Neural progenitor cell (in vitro differentiated cells): ENCODE results near the gene CSAD. TPM values are rescaled to one million over a fixed set of nuclear protein-coding genes. Genes with fewer than 3 reads are reported as not detected.
"Not testable (repeated sequence)": the region's sequence is repeated elsewhere in the genome, so short reads cannot be mapped to it uniquely, and the experiment has no call there.

ENCODE experiments used
- DNase-seq: peaks from one replicate; pipeline ENCODE4 v3.0.0-alpha.2; 2016; ENCODE audit warnings: low spot score
- H2AFZ ChIP-seq: fragments of 200-600 bp; sonication (generic); replicated peaks from 2 replicates; pipeline ENCODE4 v1.6.1; 2016; ENCODE audit warnings: antibody characterized with exemption
- H3F3A ChIP-seq: fragments of 200-600 bp; sonication (generic); 2 replicates; pipeline ENCODE4 v1.6.1; 2016; ENCODE audit warnings: antibody characterized with exemption, low read depth
- H3K27ac ChIP-seq: fragments of 200-600 bp; sonication (generic); 2 replicates; pipeline ENCODE4 v1.5.1; 2016; ENCODE audit warnings: mild to moderate bottlenecking
- H3K27me3 ChIP-seq: fragments of 200-600 bp; sonication (generic); 2 replicates; pipeline ENCODE4 v1.6.1; 2016; ENCODE audit warnings: mild to moderate bottlenecking, moderate library complexity
- H3K36me3 ChIP-seq: fragments of 200-600 bp; sonication (generic); 2 replicates; pipeline ENCODE4 v1.5.1; 2016
- H3K4me1 ChIP-seq: fragments of 200-600 bp; sonication (generic); 2 replicates; pipeline ENCODE4 v1.6.1; 2016; ENCODE audit warnings: mixed run types
- H3K4me2 ChIP-seq: fragments of 200-600 bp; sonication (generic); 2 replicates; pipeline ENCODE4 v1.6.1; 2016
- H3K4me3 ChIP-seq: fragments of 200-600 bp; sonication (generic); 2 replicates; pipeline ENCODE4 v1.5.1; 2016
- H3K79me2 ChIP-seq: fragments of 200-600 bp; sonication (generic); 2 replicates; pipeline ENCODE4 v1.6.1; 2016; ENCODE audit warnings: low read depth
- H3K9ac ChIP-seq: fragments of 200-600 bp; sonication (generic); 2 replicates; pipeline ENCODE4 v1.6.1; 2016
- H3K9me3 ChIP-seq: fragments of 200-600 bp; sonication (generic); 2 replicates; pipeline ENCODE4 v1.5.1; 2016; ENCODE audit warnings: low read depth
- H4K20me1 ChIP-seq: fragments of 200-600 bp; sonication (generic); 2 replicates; pipeline ENCODE4 v1.6.1; 2016; ENCODE audit warnings: low read depth
- H3K27ac Mint-ChIP-seq: 3 replicates; pipeline ENCODE4 v1.8.0; 2021; ENCODE audit warnings: mixed read lengths
- H3K27me3 Mint-ChIP-seq: 2 replicates; pipeline ENCODE4 v1.8.0; 2022; ENCODE audit warnings: low read depth, mild to moderate bottlenecking, inconsistent platforms, moderate library complexity, mixed read lengths; ENCODE audit not compliant: insufficient read depth
- H3K36me3 Mint-ChIP-seq: 3 replicates; pipeline ENCODE4 v1.8.0; 2021; ENCODE audit warnings: mixed read lengths
- H3K4me1 Mint-ChIP-seq: 3 replicates; pipeline ENCODE4 v1.8.0; 2021; ENCODE audit warnings: mixed read lengths
- H3K4me3 Mint-ChIP-seq: 3 replicates; pipeline ENCODE4 v1.8.0; 2021; ENCODE audit warnings: mild to moderate bottlenecking, moderate library complexity, mixed read lengths
- H3K9me3 Mint-ChIP-seq: 3 replicates; pipeline ENCODE4 v1.8.0; 2020; ENCODE audit warnings: mixed read lengths
- EZH2 ChIP-seq: fragments of 200-600 bp; sonication (generic); IDR thresholded peaks from 2 replicates; pipeline ENCODE4 v1.6.1; 2017; ENCODE audit warnings: antibody characterized with exemption, mild to moderate bottlenecking, moderate library complexity
- EZH2phosphoT487 ChIP-seq: fragments of 200-600 bp; sonication (generic); IDR thresholded peaks from 2 replicates; pipeline ENCODE4 v1.6.1; 2017; ENCODE audit warnings: antibody characterized with exemption
- total RNA-seq: library from RNA; depleted of rRNA; stranded (reverse); fragments of >200 nt; gene quantifications from 2 replicates; pipeline ENCODE4 v1.2.3, GENCODE V29; 2015; ENCODE audit warnings: low replicate concordance
- TF ChIP-seq, protein P1 (sequence below): fragments of 200-600 bp; sonication (generic); IDR thresholded peaks from 2 replicates; pipeline ENCODE4 v1.5.1; 2017; ENCODE audit warnings: antibody characterized with exemption, mild to moderate bottlenecking

Gene CSAD
- total RNA-seq, 1 donor from 2014 or later, result 26.9 TPM

DNA sequence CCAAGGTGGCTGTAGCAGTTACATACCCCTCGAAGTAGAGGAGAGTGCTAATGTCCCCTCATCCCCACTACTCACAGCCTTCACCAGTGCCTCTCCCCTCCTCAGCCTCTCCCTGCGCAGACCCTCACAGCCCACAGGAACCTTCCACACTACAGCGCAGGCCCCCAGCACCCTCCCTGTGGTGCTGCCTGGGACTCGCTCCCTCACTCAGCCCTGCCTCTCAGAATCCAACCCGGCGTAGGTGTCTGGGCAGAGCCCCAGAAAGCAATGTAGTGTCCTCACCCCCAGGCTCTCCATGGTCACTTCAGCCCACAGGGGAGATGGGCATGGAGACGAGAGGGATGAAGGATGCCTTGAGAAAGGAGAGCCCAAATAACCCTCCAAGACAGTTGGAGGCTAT is 11.1 kb downstream of the CSAD start:
- H3K4me3 Mint-ChIP-seq, result no peak overlapping the region
- H3K4me2 ChIP-seq, result no peak overlapping the region
- H3K79me2 ChIP-seq, result no peaks in the 10 kb centered on the region
- H3K27ac ChIP-seq, result no peak overlapping the region
- H4K20me1 ChIP-seq, result peaks cover 3% of the 10 kb centered on the region
- no peak overlapping the region for H2AFZ ChIP-seq
- H3K27ac Mint-ChIP-seq, result no peak overlapping the region
- peaks cover 6% of the 10 kb centered on the region for H3K27me3 Mint-ChIP-seq
- H3F3A ChIP-seq, result peaks cover 4% of the 10 kb centered on the region
- DNase-seq, result no peak
- H3K36me3 ChIP-seq, result no peaks in the 10 kb centered on the region
- peaks cover under 1% of the 10 kb centered on the region for H3K4me1 ChIP-seq
- peaks cover 23% of the 10 kb centered on the region for H3K27me3 ChIP-seq
- H3K36me3 Mint-ChIP-seq, result peaks cover 3% of the 10 kb centered on the region
- no peak overlapping the region for H3K9ac ChIP-seq
- H3K9me3 Mint-ChIP-seq, result no peaks in the 10 kb centered on the region
- peaks cover under 1% of the 10 kb centered on the region for H3K4me1 Mint-ChIP-seq
- TF ChIP-seq, protein P1, sequence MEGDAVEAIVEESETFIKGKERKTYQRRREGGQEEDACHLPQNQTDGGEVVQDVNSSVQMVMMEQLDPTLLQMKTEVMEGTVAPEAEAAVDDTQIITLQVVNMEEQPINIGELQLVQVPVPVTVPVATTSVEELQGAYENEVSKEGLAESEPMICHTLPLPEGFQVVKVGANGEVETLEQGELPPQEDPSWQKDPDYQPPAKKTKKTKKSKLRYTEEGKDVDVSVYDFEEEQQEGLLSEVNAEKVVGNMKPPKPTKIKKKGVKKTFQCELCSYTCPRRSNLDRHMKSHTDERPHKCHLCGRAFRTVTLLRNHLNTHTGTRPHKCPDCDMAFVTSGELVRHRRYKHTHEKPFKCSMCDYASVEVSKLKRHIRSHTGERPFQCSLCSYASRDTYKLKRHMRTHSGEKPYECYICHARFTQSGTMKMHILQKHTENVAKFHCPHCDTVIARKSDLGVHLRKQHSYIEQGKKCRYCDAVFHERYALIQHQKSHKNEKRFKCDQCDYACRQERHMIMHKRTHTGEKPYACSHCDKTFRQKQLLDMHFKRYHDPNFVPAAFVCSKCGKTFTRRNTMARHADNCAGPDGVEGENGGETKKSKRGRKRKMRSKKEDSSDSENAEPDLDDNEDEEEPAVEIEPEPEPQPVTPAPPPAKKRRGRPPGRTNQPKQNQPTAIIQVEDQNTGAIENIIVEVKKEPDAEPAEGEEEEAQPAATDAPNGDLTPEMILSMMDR, result no peak
- TF ChIP-seq EZH2phosphoT487, result no peak
- TF ChIP-seq EZH2, result no peak
- no peaks in the 10 kb centered on the region for H3K9me3 ChIP-seq
- H3K4me3 ChIP-seq, result no peak overlapping the region

DNA sequence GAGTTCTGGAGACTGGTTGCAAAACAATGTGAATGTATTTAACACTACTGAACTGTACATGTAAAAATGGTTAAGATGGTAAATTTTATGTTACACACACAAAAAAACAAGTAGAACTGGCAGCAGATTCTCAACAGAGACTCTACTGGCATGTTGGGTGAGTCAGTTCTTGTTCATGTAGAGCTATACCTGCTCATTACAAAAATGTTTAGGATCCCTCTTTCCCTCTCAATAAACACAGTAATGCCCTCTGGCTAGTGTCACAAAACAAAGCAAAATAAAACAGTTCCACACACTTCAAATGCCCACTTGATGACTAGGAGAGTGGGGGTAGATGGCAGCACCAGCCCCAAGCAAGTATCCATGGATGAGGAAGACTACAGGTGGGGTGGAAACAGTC is 13.9 kb downstream of the CSAD start:
- Histone ChIP-seq H3K36me3 (no peaks in the 10 kb centered on the region), H3K27me3 (no peaks in the 10 kb centered on the region), H3K4me3 (no peak overlapping the region), H3F3A (no peaks in the 10 kb centered on the region), H3K4me2 (no peak overlapping the region), H3K9ac (no peak overlapping the region), H3K79me2 (no peaks in the 10 kb centered on the region), H3K4me1 (no peaks in the 10 kb centered on the region), H3K27ac (no peak overlapping the region), H4K20me1 (no peaks in the 10 kb centered on the region), H3K9me3 (no peaks in the 10 kb centered on the region), H2AFZ (no peak overlapping the region)
- no peak overlapping the region for H3K27ac Mint-ChIP-seq
- no peak for DNase-seq
- H3K27me3 Mint-ChIP-seq, result no peaks in the 10 kb centered on the region
- H3K4me3 Mint-ChIP-seq, result no peak overlapping the region
- no peaks in the 10 kb centered on the region for H3K4me1 Mint-ChIP-seq
- no peaks in the 10 kb centered on the region for H3K9me3 Mint-ChIP-seq
- H3K36me3 Mint-ChIP-seq, result peaks cover 3% of the 10 kb centered on the region
- TF ChIP-seq, protein P1, result no peak
- TF ChIP-seq EZH2phosphoT487, result no peak
- TF ChIP-seq EZH2, result no peak

DNA sequence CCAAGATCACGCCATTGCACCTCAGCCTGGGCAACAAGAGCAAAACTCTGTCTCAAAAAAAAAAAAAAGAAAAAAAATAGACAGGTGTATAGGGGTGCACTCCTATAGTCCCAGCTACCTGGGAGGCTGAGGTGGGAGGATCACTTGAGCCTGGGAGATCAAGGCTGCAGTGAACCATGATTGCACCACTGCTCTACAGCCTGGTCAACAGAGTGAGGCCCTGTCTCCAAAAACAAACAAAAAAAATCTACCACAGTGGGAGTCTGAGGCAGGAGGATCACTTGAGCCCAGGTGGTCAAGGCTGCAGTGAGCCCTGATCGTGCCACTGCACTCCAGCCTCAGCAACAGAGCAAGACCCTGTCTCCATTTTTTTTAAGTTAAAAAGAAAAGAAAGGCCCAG is 17.7 kb downstream of the CSAD start:
- not testable (repeated sequence) for H3F3A ChIP-seq, H4K20me1 ChIP-seq, H3K9me3 Mint-ChIP-seq, H3K27ac ChIP-seq, H3K36me3 ChIP-seq, H3K27me3 Mint-ChIP-seq, H3K4me3 ChIP-seq, H2AFZ ChIP-seq, H3K4me3 Mint-ChIP-seq, H3K79me2 ChIP-seq, DNase-seq, H3K9ac ChIP-seq, H3K4me2 ChIP-seq, H3K4me1 ChIP-seq, H3K27ac Mint-ChIP-seq, H3K4me1 Mint-ChIP-seq, H3K9me3 ChIP-seq, H3K36me3 Mint-ChIP-seq, H3K27me3 ChIP-seq

DNA sequence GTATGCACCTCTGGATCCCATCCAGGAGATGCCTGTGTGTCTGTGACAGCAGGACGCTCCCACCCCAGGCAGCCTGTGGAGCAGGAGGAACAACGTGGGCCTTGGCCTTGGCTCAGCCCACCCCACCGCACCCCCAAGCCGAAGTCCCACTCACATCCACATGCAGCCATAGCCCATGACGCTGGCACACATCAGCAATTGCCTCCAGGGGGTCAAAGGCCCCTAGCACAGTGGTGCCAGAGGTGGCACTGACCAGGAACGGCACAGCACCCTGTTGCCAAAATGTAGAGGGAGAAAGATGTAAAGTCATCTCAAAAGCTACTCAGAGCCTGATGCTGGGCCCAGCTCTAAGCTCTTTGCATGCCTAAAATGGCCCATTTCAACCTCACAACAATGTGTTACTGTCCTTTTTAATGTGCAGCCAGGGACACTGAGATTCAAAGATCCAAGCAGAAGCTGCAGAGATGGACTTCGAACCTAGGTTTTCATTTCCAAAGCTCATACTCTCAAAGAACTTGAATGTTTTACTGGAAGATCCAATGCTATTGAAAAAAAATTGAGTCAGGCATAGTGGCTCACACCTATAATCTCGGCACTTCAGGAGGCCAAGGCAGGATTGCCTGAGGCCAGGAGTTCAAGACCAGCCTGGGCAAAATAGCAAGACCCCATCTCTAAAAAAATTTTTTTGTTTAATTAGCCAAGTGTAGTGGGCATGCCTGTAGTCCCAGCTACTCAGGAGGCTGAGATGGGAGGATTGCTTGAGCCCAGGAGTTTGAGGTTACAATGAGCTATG is 19.4 kb downstream of the CSAD start:
- peaks cover 7% of the 10 kb centered on the region for H3K4me1 Mint-ChIP-seq
- DNase-seq, result no peak

More for the DNA sequence above, 19.4 kb downstream of the CSAD start:
- H3K4me3 Mint-ChIP-seq, result no peak overlapping the region
- Histone ChIP-seq H3K79me2 (no peaks in the 10 kb centered on the region), H3K4me2 (no peak overlapping the region), H4K20me1 (no peaks in the 10 kb centered on the region), H3K36me3 (no peaks in the 10 kb centered on the region), H3K9ac (no peak overlapping the region), H3K4me3 (no peak overlapping the region), H3K27me3 (no peaks in the 10 kb centered on the region), H3K27ac (no peak overlapping the region), H3K9me3 (no peaks in the 10 kb centered on the region), H3F3A (peaks cover 5% of the 10 kb centered on the region), H2AFZ (no peak overlapping the region), H3K4me1 (peaks cover 4% of the 10 kb centered on the region)
- TF ChIP-seq, protein P1, result no peak
- TF ChIP-seq EZH2 (no peak), EZH2phosphoT487 (no peak)
- no peaks in the 10 kb centered on the region for H3K36me3 Mint-ChIP-seq
- no peaks in the 10 kb centered on the region for H3K27me3 Mint-ChIP-seq
- no peak overlapping the region for H3K27ac Mint-ChIP-seq
- H3K9me3 Mint-ChIP-seq, result no peaks in the 10 kb centered on the region
